HG02885 (cell line): Measurements from ENCODE around the gene SERPINA1.
A peak's percentile ranks its signal among the peaks of the same experiment; 100 is the strongest.
"Not testable (repeated sequence)": the region's sequence is repeated elsewhere in the genome, so short reads cannot be mapped to it uniquely, and the experiment has no call there.

Experiments used
- ATAC-seq: cut with Tn5 transposase; IDR thresholded peaks from one replicate; pipeline ENCODE4 v1.9.1; 2021; ENCODE audit warnings: mild to moderate bottlenecking; ENCODE audit not compliant: unreplicated experiment, poor library complexity

Gene SERPINA1

DNA sequence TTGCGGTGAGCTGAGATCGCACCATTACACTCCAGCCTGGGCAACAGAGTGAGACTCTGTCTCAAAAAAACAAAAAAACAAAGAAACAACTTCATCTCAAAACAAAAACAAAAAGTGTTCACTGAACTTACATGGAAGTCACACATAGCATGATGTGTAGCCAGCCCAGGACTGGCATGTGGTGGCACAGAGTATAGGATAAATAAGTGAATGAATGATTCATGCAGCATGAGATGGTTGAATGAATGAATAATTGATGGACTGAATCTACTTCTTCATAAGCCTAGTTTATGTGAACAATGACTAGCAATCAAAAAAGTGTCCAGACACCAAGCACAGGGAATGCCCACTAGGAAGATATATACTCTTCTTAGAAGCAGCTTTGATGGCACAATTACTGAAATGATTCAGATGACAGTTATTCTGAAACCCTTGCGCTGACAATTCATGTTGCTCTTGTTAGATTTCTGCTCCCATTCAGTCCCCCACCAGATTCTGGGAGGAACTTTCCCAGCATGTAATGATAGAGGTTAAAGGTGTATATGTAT is 33.7 kb downstream of the SERPINA1 start:
- ATAC-seq, result no peak

DNA sequence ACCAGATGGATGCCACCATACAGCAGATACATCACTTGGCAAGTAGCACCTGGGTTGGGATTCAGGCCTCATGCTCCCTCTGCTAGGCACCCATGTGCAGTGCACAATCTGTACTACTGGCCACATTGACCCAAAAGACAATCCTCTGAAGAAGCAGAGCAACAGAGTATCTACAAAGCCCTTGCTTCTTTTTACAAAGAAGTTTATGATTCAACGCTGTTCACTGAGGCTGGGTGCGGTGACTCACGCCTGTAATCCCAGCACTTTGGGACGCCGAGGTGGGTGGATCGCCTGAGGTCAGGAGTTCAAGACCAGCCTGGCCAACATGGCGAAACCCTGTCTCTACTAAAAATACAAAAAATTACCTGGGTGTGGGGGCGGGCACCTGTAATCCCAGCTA is 34.2 kb downstream of the SERPINA1 start:
- not testable (repeated sequence) for ATAC-seq

GRCh38 chr14:94349276-94349675 is 39.1 kb downstream of the SERPINA1 start:
- no peak for ATAC-seq

- ATAC-seq, result no peak
These were observed 39.6 kb downstream of the SERPINA1 start for GRCh38 chr14:94348836-94349235.

DNA sequence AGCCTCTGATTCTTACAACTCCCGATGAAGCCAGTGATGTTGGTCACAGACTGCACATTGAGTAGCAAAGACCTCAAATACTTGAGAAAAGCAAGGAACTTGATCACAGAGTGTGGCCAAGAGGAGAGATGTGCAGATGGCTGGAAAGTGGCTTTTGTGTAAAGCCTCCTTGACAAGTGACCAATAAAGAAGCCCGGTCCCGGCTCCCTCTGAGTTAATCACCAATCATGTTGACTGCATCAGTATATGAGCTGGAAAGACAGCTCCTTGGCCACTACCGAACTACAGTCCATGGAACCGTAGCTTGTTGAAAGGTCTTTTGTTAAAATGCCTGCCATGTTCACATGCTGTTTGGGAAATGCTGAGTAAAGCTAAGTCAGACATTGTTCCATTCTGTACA is 41.6 kb downstream of the SERPINA1 start:
- peak; percentile 13 for ATAC-seq

- peak; percentile 65 for ATAC-seq
These were observed 42.2 kb downstream of the SERPINA1 start for GRCh38 chr14:94346065-94346786.

DNA sequence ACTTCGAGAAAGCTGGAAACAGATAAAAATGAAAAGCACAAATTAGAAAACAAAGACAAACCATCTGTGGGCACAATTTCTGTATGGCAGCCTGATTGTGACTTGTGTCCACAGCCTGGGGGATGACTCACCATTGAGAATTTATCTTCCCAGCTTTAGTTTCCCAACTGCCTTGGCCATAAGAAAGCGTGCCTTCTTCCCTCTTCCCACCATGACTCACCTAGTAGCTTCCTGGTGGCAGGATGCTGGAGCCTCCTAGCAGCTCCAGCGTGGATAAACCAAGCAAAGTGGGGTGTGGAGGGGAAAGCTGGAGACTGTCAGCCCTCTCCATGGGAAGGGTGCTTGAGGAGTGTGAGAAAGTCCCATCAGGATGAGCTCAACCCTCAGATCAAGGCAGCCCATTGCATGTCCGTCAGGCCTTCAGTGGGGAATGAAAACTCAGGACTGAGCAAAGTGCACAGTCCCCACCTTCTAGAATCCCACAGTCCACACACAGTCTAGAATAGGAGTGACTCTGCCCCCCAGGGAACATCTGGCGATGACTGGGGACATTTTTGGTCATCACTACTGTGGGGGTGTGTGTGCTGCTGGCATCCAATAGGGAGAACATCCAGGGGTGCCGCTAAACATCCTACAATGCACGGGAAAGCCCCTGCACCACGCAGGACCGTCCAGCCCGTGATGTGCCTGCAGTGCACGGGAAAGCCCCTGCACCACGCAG is 42.9 kb downstream of the SERPINA1 start:
- ATAC-seq, result no peak

DNA sequence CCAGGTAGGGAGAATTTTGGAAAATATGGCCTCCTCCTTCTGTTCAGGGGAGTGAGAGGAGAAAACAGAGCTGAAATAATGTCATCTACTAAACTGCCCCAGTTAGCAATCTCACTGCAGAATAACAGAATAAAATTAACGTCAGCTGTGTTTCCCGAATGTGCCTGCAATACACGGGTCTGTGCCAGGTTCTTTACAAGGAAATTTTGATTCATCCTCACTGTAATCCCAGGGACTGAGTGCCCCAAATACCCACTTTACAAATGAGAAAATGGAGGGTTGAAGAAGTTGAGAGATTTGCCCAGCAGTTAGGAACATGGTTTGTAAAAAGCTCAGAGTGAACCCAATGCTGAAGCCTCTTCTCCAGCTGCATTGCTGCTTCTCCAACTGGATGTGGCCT is 44.0 kb downstream of the SERPINA1 start:
- ATAC-seq, result no peak

DNA sequence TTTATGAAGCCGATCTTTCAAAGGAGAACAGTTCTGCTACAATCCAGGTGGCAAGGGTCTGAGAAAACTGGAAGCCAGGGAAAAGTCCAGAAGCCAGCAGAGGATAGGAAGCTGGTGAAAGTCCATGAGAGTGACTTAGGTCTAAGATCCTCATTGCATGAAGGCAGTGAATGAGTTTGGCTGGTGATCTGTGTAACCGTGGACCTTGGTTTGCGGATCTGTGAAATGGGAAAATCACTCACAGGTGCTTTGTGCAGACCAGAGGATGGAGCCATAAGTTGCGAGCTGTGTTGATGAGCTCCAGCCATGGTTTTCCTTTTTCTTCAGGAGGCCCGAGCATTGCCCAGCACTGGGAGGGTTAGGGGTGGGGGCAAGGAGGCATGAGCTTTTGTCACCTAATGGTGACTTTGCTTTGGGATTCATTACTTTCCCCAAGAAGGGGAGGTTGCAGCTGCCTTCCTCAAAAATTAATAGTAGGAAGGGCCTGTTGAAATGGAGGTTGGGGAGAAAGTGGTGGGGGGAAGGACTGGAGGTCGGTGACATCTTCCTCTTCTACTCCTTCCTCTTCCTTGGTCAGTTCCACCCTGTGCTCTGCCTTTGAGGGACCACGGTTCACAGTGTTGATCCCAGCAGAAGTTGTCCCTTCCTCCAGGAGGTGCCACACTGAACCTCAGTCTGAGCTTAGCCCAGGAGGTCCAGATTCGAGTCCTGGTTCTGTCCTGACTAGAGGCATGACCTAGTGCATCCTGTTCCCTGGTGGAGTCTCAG is 45.0 kb downstream of the SERPINA1 start:
- ATAC-seq, result no peak

- no peak for ATAC-seq
These were observed 46.0 kb downstream of the SERPINA1 start for GRCh38 chr14:94342334-94342934.

- no peak for ATAC-seq
These were observed 46.6 kb downstream of the SERPINA1 start for GRCh38 chr14:94341656-94342333.

GRCh38 chr14:94340533-94340932 is 47.9 kb downstream of the SERPINA1 start:
- no peak for ATAC-seq

- no peak for ATAC-seq
These were observed 50.4 kb downstream of the SERPINA1 start for GRCh38 chr14:94338023-94338422.

GRCh38 chr14:94337274-94337673 is 51.1 kb downstream of the SERPINA1 start:
- ATAC-seq, result no peak

DNA sequence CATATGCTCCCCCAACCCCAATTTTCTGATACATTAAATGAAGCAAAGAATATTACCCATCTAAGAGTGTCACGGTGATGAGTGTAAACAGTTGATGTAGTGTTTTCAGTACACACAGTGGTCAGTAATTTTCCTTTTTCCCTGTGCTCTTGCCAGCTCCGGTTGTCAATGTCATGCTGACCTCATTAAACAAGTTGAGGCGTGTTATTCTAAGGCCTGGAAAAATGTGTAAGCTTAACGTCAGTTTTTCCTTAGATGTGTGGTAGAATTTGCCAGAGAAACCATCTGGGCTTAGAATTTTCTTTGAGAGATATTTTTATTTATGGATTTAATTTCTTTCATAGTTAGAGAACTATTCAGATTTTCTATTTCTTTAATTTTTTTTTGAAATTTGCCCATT is 53.5 kb downstream of the SERPINA1 start:
- ATAC-seq, result no peak

DNA sequence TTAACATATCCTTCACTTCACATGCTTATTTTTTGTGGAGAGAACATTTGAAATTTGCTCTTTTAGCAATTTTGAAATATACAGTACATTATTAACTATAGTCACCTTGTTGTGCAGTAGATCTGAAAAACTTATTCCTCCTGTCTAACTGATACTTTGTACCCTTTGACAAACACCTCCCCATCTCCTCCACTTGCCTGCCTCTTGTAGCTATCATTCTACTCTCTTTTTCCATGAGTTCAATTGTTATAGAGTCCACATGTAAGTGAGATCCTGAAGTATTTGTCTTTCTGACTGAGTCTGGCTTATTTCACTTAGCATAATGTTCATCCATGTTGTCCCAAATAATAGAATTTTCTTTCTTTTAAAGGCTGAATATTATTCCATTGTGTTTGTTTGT is 55.8 kb downstream of the SERPINA1 start:
- no peak for ATAC-seq

GRCh38 chr14:94332063-94332583 is 56.3 kb downstream of the SERPINA1 start:
- ATAC-seq, result no peak

DNA sequence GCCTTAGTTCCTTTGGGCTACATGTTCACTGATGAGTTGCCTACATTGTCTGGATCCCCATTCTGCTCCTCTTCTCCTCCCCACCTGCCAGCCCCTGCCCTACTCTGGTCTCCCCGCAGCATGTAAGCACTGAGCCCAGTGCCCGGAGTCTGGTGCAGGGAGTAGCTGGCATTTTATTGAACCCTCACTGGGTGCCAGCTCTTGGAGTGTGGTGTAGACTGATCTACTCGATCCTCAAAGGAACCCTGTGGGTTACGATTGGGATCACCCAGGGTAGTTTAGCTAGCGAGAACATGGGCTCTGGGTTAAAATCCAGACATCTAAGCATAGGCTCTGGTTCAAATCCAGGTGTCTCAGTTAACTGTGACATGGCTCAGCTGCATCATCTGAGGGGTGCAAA is 56.9 kb downstream of the SERPINA1 start:
- no peak for ATAC-seq

DNA sequence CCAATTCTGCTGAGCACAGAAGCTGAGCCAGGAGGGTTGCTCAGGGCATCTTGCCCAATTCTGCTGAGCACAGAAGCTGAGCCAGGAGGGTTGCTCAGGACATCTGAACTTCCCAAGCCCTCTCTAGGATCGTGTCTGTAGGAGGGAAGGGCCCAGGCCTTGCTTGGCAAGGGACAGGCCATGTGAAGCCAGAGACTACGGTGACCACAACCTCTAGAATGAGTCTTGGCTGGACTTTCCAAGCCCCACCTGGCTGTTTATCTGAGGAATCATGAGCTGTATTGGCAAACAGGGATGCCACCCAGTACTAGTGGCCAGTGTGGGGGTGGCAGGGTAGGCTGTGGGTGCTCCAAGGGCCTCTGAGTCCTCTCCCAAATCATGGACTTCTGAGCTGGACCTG is 57.5 kb downstream of the SERPINA1 start:
- ATAC-seq, result no peak

- no peak for ATAC-seq
These were observed 58.0 kb downstream of the SERPINA1 start for GRCh38 chr14:94330432-94330831.
